RCC 7860 (cell line): Measurements from ENCODE around the gene AIG1.
"Not testable (repeated sequence)": the region's sequence is repeated elsewhere in the genome, so short reads cannot be mapped to it uniquely, and the experiment has no call there.

Experiments used
- DNase-seq: peaks from one replicate; pipeline ENCODE4 v3.0.0-alpha.2; 2015; ENCODE audit warnings: low spot score
- FAIRE-seq: peaks from 2 replicates; lab custom pipeline; 2012; peaks lifted over from hg19 to GRCh38; lab: Jason Lieb, UNC

The AIG1 gene

GRCh38 chr6:143222310-143222709, 161.6 kb downstream of the AIG1 start:
- DNase-seq (no peak), FAIRE-seq (no peak)

GRCh38 chr6:143222801-143223231, 162.1 kb downstream of the AIG1 start:
- FAIRE-seq (no peak), DNase-seq (no peak)

GRCh38 chr6:143223895-143224294, 163.2 kb downstream of the AIG1 start:
- peak; percentile 26 for DNase-seq
- no peak for FAIRE-seq

- DNase-seq (no peak), FAIRE-seq (no peak)
Observed at GRCh38 chr6:143224516-143224915, 163.8 kb downstream of the AIG1 start.

- DNase-seq (no peak), FAIRE-seq (no peak)
Observed at GRCh38 chr6:143225929-143226328, 165.2 kb downstream of the AIG1 start.

GRCh38 chr6:143227675-143228074, 167.0 kb downstream of the AIG1 start:
- DNase-seq = no peak
- no peak for FAIRE-seq

- FAIRE-seq = no peak
- DNase-seq = no peak
Observed at GRCh38 chr6:143229400-143229799, 168.7 kb downstream of the AIG1 start.

- FAIRE-seq (no peak), DNase-seq (no peak)
Observed at GRCh38 chr6:143232849-143233248, 172.2 kb downstream of the AIG1 start.

- DNase-seq (no peak), FAIRE-seq (no peak)
Observed at GRCh38 chr6:143233554-143234285, 173.0 kb downstream of the AIG1 start.

GRCh38 chr6:143234734-143235133, 174.0 kb downstream of the AIG1 start:
- DNase-seq = no peak
- FAIRE-seq = no peak

- DNase-seq = no peak
- FAIRE-seq = no peak
Observed at GRCh38 chr6:143236151-143236798, 175.6 kb downstream of the AIG1 start.

- FAIRE-seq (no peak), DNase-seq (no peak)
Observed at GRCh38 chr6:143238306-143238705, 177.6 kb downstream of the AIG1 start.

- DNase-seq (no peak), FAIRE-seq (no peak)
Observed at GRCh38 chr6:143241111-143241510, 180.4 kb downstream of the AIG1 start.

- no peak for DNase-seq
- FAIRE-seq = no peak
Observed at GRCh38 chr6:143241911-143242310, 181.2 kb downstream of the AIG1 start.

- FAIRE-seq = no peak
Observed at GRCh38 chr6:143243786-143244185, 183.1 kb downstream of the AIG1 start.

GRCh38 chr6:143245656-143246055, 185.0 kb downstream of the AIG1 start:
- FAIRE-seq = no peak

More at GRCh38 chr6:143243786-143244185, 183.1 kb downstream of the AIG1 start:
- DNase-seq = no peak

GRCh38 chr6:143246166-143246775, 185.6 kb downstream of the AIG1 start:
- not testable (repeated sequence) for FAIRE-seq

More at GRCh38 chr6:143245656-143246055, 185.0 kb downstream of the AIG1 start:
- no peak for DNase-seq

GRCh38 chr6:143247586-143247985, 186.9 kb downstream of the AIG1 start:
- FAIRE-seq (no peak), DNase-seq (no peak)

More at GRCh38 chr6:143246166-143246775, 185.6 kb downstream of the AIG1 start:
- DNase-seq = not testable (repeated sequence)

GRCh38 chr6:143248359-143248758, 187.7 kb downstream of the AIG1 start:
- no peak for FAIRE-seq
- no peak for DNase-seq

GRCh38 chr6:143251288-143251687, 190.6 kb downstream of the AIG1 start:
- no peak for FAIRE-seq
- DNase-seq = no peak

- FAIRE-seq (no peak), DNase-seq (no peak)
Observed at GRCh38 chr6:143252961-143253360, 192.3 kb downstream of the AIG1 start.

GRCh38 chr6:143253586-143253985, 192.9 kb downstream of the AIG1 start:
- DNase-seq = no peak
- FAIRE-seq = no peak
